K562 (cell line): ENCODE results near the gene KRT77. TPM values are rescaled to one million over a fixed set of nuclear protein-coding genes. Genes with fewer than 3 reads are reported as not detected.

Source experiments
- ATAC-seq: fragments of 200-7000 bp; cut with Tn5 transposase; 3 replicates; pipeline ENCODE4 v1.9.1; 2020; ENCODE audit warnings: moderate library complexity
- BruUV-seq: library from RNA; stranded (reverse); fragments of 400-500 nt; replicated peaks from 2 replicates; lab custom pipeline; 2021; lab: Mats Ljungman, UMichigan
- CTCF ChIA-PET: fragments of 300-600 bp; formaldehyde crosslinking; extraction: SDS; loops from one replicate; lab custom pipeline; 2021; ENCODE audit warnings: low intra/inter-chr PET ratio; lab: Yijun Ruan, JAX
- POLR2A ChIA-PET: fragments of 300-600, 350-650 bp; sonication (Branson Sonifier 250); formaldehyde crosslinking; extraction: SDS; loops from one replicate; lab custom pipeline; 2021; ENCODE audit warnings: antibody characterized with exemption, inconsistent platforms; lab: Yijun Ruan, JAX
- DNase-seq, 4 experiments: peaks; one replicate each; pipeline versions ENCODE4 v3.0.0 to v3.0.0-alpha.2; 2011 to 2018; ENCODE audit warnings: low spot score in 3 of 4, mixed read lengths in 3 of 4; ENCODE audit errors: extremely low read depth in 1 of 4
- FAIRE-seq: peaks from 2 replicates; lab custom pipeline; 2011; peaks lifted over from hg19 to GRCh38; lab: Jason Lieb, UNC
- H2AFZ ChIP-seq: 2 replicates; pipeline ENCODE4 v1.6.0; 2011; ENCODE audit warnings: low read depth, low read length, control low read depth, inconsistent platforms
- H3K27ac ChIP-seq: fragments of 200-600 bp; 3 replicates; pipeline ENCODE4 v1.8.0; 2011; ENCODE audit warnings: low read depth, mild to moderate bottlenecking, control low read depth, inconsistent platforms, low read length, moderate library complexity, mixed read lengths; ENCODE audit errors: extremely low read depth
- H3K27me3 ChIP-seq, 2 experiments: fragments of 300-600 bp in 1 of 2; 2 replicates in 1 of 2; 3 replicates in 1 of 2; pipeline versions ENCODE4 v1.6.0 to v1.8.0; 2011; ENCODE audit warnings: inconsistent platforms in 2 of 2, low read length in 2 of 2, mild to moderate bottlenecking in 1 of 2, mixed read lengths in 1 of 2, moderate library complexity in 1 of 2; ENCODE audit not compliant: control insufficient read depth in 2 of 2, insufficient read depth in 2 of 2
- H3K36me3 ChIP-seq: fragments of 300-600 bp; 3 replicates; pipeline ENCODE4 v1.8.0; 2011; ENCODE audit warnings: mild to moderate bottlenecking, low read length, inconsistent platforms; ENCODE audit not compliant: control insufficient read depth, insufficient read depth
- H3K4me1 ChIP-seq, 2 experiments: fragments of 200-600 bp in 1 of 2; replicated peaks in 1 of 2; 2 replicates in 1 of 2; 3 replicates in 1 of 2; pipeline versions ENCODE4 v1.5.1 to v1.8.0; 2011; ENCODE audit warnings: inconsistent platforms in 2 of 2, low read length in 2 of 2, mild to moderate bottlenecking in 1 of 2, mixed read lengths in 1 of 2, moderate library complexity in 1 of 2; ENCODE audit not compliant: control insufficient read depth in 2 of 2, insufficient read depth in 2 of 2
- H3K4me2 ChIP-seq: 2 replicates; pipeline ENCODE4 v1.6.1; 2011; ENCODE audit warnings: low read length, control low read depth, inconsistent platforms, mixed read lengths; ENCODE audit not compliant: insufficient read depth
- H3K4me3 ChIP-seq: fragments of 200-600 bp; sonication (generic), shearing (Covaris generic); 2 replicates; pipeline ENCODE4 v1.5.1; 2016; ENCODE audit warnings: control low read depth, inconsistent platforms
- H3K79me2 ChIP-seq: fragments of 200-600 bp; 3 replicates; pipeline ENCODE4 v1.8.0; 2011; ENCODE audit warnings: low read length, inconsistent platforms; ENCODE audit not compliant: control insufficient read depth, insufficient read depth
- H3K9ac ChIP-seq, 2 experiments: 2 replicates each; pipeline versions ENCODE4 v1.6.0 to v1.6.1; 2011; ENCODE audit warnings: low read depth in 2 of 2, low read length in 2 of 2, control low read depth in 1 of 2, inconsistent platforms in 1 of 2, mild to moderate bottlenecking in 1 of 2, mixed read lengths in 1 of 2; ENCODE audit not compliant: insufficient read depth in 1 of 2
- H3K9me1 ChIP-seq: one replicate; pipeline ENCODE4 v1.6.0; 2011; ENCODE audit warnings: inconsistent platforms, mild to moderate bottlenecking, low read length, moderate library complexity; ENCODE audit not compliant: control insufficient read depth, insufficient read depth
- H3K9me3 ChIP-seq: replicated peaks from 2 replicates; pipeline ENCODE4 v1.5.1; 2011; ENCODE audit warnings: low read depth, low read length, inconsistent platforms; ENCODE audit not compliant: control insufficient read depth, insufficient read depth
- H4K20me1 ChIP-seq: replicated peaks from 2 replicates; pipeline ENCODE4 v1.6.1; 2011; ENCODE audit warnings: low read length, inconsistent platforms, mixed read lengths; ENCODE audit not compliant: control insufficient read depth, insufficient read depth
- CEBPZ ChIP-seq: fragments of 150-350 bp; IDR thresholded peaks from 2 replicates; pipeline ENCODE4 v1.6.1; 2014; ENCODE audit warnings: low read depth, mild to moderate bottlenecking, low read length, borderline replicate concordance
- GTF2A2 ChIP-seq: IDR thresholded peaks from 2 replicates; pipeline ENCODE4 v1.6.1; 2016; ENCODE audit warnings: mild to moderate bottlenecking, missing genetic modification characterization, missing compliant biosample characterization
- HMGN3 ChIP-seq: IDR thresholded peaks from 2 replicates; pipeline ENCODE4 v1.6.1; 2011; ENCODE audit warnings: borderline replicate concordance, low read depth, mild to moderate bottlenecking, mixed read lengths, low read length; ENCODE audit not compliant: insufficient read length; ENCODE audit errors: extremely low read depth
- KDM2B ChIP-seq: fragments of 250-450 bp; sonication (Bioruptor Pico); IDR thresholded peaks from 2 replicates; pipeline ENCODE4 v1.8.0; 2021; ENCODE audit warnings: mild to moderate bottlenecking, moderate library complexity
- L3MBTL2 ChIP-seq: fragments of 450-650 bp; IDR thresholded peaks from 2 replicates; pipeline ENCODE4 v1.6.1; 2016; ENCODE audit warnings: mild to moderate bottlenecking, moderate library complexity
- NFYB ChIP-seq: IDR thresholded peaks from 2 replicates; pipeline ENCODE4 v1.6.1; 2011; ENCODE audit warnings: mild to moderate bottlenecking, moderate library complexity; ENCODE audit not compliant: insufficient read length; ENCODE audit errors: extremely low read depth
- ZC3H11A ChIP-seq: IDR thresholded peaks from 2 replicates; pipeline ENCODE4 v1.6.1; 2012; ENCODE audit warnings: low read depth, low read length, improper control_type of control experiment
- ZNF175 ChIP-seq: fragments of 200-800 bp; sonication (Bioruptor generic); IDR thresholded peaks from 2 replicates; pipeline ENCODE4 v1.6.1; 2016; ENCODE audit warnings: low read depth, mild to moderate bottlenecking, missing genetic modification characterization, missing compliant biosample characterization
- ZNF584 ChIP-seq: fragments of 200-800 bp; sonication (Bioruptor generic); IDR thresholded peaks from 2 replicates; pipeline ENCODE4 v1.6.1; 2016; ENCODE audit warnings: low read depth, mild to moderate bottlenecking, missing genetic modification characterization, missing compliant biosample characterization
- WGBS: fragments of 100-300 bp; shearing (Covaris generic); methylation state at CpG from one replicate; pipeline ENCODE4 v1.1.6; 2016; ENCODE audit warnings: low coverage, mixed read lengths; ENCODE audit not compliant: insufficient coverage; ENCODE audit errors: missing lambda C conversion rate; 5-methylcytosine and 5-hydroxymethylcytosine counted together
- in situ Hi-C: fragments of 300-500 bp; cut with MboI; formaldehyde crosslinking; loops from 4 replicates; pipeline ENCODE4 v1.15.0; 2018; ENCODE audit warnings: inconsistent platforms, mixed read lengths
- intact Hi-C: fragments of 100-400 bp; cut with micrococcal nuclease; formaldehyde crosslinking; loops from 2 replicates; pipeline ENCODE4 v1.14.2; 2022
- polyA plus RNA-seq, 8 experiments: library from polyadenylated mRNA; depleted of rRNA in 4 of 8; stranded (reverse) in 5 of 8; unstranded in 3 of 8; fragments of >200 nt; fragmentation: Nextera tagmentation in 2 of 8; fragmentation: Illumina TruSeq in 1 of 8; extraction: Ambion mirVana in 2 of 8; extraction: Trizol in 1 of 8; gene quantifications; 2 replicates each; pipeline versions ENCODE4 v1.2.1 to v1.2.3, GENCODE V29; 2011 to 2014; ENCODE audit warnings: inconsistent platforms in 1 of 8, missing spikeins in 1 of 8
- total RNA-seq, 7 experiments: library from RNA; depleted of rRNA in 6 of 7; stranded (reverse); fragments of >200 nt in 6 of 7; fragmentation: Illumina TruSeq in 2 of 7; extraction: Trizol in 2 of 7; gene quantifications; 2 replicates each; pipeline versions ENCODE4 v1.2.1 to v1.2.3, GENCODE V29; 2011 to 2021; ENCODE audit warnings: low replicate concordance in 1 of 7
- TF ChIP-seq, protein P1 (sequence below): sonication (generic); formaldehyde crosslinking; IDR thresholded peaks from 2 replicates; pipeline ENCODE4 v1.8.1; 2023; ENCODE audit warnings: mild to moderate bottlenecking, missing genetic modification reagents, moderate library complexity

KRT77 gene
- total and polyA plus RNA-seq, 9 of the 15 experiments (the other 6 are each of a cell fraction or from before 2014, with no cell fraction given): not detected

DNA sequence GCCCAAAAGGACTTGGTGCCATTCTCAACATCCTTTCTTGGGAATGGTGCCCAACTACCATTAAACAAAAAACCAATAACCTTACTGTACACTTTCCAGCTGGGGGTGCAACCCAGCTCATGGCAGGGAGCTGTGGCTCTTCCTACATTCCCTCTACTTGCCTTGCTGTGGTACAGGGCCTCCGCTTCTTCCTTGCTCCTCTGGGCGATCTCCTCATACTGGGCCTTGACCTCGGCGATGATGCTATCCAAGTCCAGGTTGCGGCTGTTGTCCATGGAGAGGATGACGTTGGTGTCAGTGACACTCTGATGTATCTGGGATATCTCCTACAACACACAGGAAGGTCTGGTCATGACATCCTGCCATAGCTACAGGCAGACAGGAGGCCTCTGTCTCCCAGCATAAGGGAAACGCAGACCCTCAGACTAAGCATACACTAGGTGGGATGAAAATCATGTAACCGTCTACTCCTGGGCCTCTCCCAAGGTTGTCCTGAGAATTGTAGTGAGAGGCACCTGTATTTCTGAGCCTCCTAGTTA lies 55.2 kb downstream of the KRT77 start:
- in situ Hi-C loops (no loop called here), intact Hi-C loops (no loop called here)
- Histone ChIP-seq H3K27me3 (no peaks in the 10 kb centered on the region), H3K9me1 (no peaks in the 10 kb centered on the region), H4K20me1 (no peaks in the 10 kb centered on the region), H2AFZ (no peak overlapping the region), H3K4me3 (no peak overlapping the region), H3K4me2 (no peak overlapping the region), H3K9ac (no peak overlapping the region), H3K36me3 (no peaks in the 10 kb centered on the region), H3K79me2 (no peaks in the 10 kb centered on the region), H3K9me3 (no peaks in the 10 kb centered on the region), H3K4me1 (peaks cover 26 to 38% of the 10 kb centered on the region in 2 experiments), H3K27ac (no peak overlapping the region)
- CTCF ChIA-PET: no interaction called here
- WGBS: 87% methylated on average over 8 of the region's 8 CpGs
- no TSS peak for BruUV-seq
- POLR2A ChIA-PET: interaction anchor here (0.9 to 1.4 kb wide), 2 partner anchors 13 to 21 kb away, joined by 3 to 5 read pairs; no protein-coding TSS in a partner anchor
- no peak for ATAC-seq
- TF ChIP-seq GTF2A2 (tag) (no peak), ZNF584 (CRISPR knock-in tag) (no peak), ZNF175 (CRISPR knock-in tag) (no peak), L3MBTL2 (no peak), NFYB (no peak), KDM2B (CRISPR knock-in tag) (no peak), ZC3H11A (no peak), HMGN3 (no peak), CEBPZ (no peak)
- TF ChIP-seq, protein P1, sequence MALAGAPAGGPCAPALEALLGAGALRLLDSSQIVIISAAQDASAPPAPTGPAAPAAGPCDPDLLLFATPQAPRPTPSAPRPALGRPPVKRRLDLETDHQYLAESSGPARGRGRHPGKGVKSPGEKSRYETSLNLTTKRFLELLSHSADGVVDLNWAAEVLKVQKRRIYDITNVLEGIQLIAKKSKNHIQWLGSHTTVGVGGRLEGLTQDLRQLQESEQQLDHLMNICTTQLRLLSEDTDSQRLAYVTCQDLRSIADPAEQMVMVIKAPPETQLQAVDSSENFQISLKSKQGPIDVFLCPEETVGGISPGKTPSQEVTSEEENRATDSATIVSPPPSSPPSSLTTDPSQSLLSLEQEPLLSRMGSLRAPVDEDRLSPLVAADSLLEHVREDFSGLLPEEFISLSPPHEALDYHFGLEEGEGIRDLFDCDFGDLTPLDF: no peak
- no peak for DNase-seq
- FAIRE-seq: no peak
